ENCODE results near the gene CFAP46. TPM values are rescaled to one million over a fixed set of nuclear protein-coding genes. Genes with fewer than 3 reads are reported as not detected.
"Not testable (repeated sequence)": the region's sequence is repeated elsewhere in the genome, so short reads cannot be mapped to it uniquely, and the experiment has no call there.

CFAP46 gene
- total and polyA plus RNA-seq, 9 of the 15 experiments (the other 6 are each of a cell fraction or from before 2014, with no cell fraction given): not detected

DNA sequence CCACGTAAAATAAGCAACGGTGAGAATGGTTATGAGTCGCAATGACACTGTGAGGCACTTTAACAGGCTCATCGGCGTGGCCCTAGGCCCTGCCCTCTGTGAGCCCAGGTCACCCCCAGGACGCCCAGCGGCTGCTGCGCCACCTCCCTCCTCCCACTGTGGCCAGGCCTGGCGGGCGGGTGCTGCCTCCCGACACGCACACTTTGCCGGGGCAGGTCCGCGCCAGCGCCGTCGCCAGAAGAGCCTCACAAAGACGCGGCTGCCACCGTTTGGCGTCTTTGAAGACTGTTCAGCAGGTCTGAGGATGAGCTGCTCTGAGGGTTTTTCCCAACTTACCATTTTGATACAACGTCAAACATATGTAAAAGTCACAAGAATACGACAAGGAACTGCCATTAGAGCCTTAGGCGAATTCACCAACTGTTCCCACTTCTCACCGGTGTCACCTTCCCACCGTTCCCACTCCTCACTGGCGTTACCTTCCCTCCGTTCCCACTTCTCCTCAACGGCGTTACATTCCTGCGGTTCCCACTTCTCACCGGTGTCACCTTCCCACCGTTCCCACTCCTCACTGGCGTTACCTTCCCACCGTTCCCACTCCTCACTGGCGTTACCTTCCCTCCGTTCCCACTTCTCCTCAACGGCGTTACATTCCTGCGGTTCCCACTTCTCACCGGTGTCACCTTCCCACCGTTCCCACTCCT lies 22.5 kb upstream of the CFAP46 start:
- H3K4me3 ChIP-seq; H3K27ac ChIP-seq (ENCODE audit: extremely low read depth, low read depth, low read length); H3K4me1 ChIP-seq (replicated peaks in 1 of 2; ENCODE audit: control insufficient read depth in 2 of 2, insufficient read depth in 2 of 2, low read length in 2 of 2); intact Hi-C loops (cut with micrococcal nuclease); H3K9me1 ChIP-seq (ENCODE audit: control insufficient read depth, insufficient read depth, low read length); BruUV-seq (replicated peaks); H3K9ac ChIP-seq (ENCODE audit: insufficient read depth in 1 of 2, low read depth in 2 of 2, low read length in 2 of 2); ATAC-seq; H3K79me2 ChIP-seq (ENCODE audit: control insufficient read depth, insufficient read depth, low read length); in situ Hi-C loops (cut with MboI); H3K4me2 ChIP-seq (ENCODE audit: insufficient read depth, low read length); H4K20me1 ChIP-seq (replicated peaks; ENCODE audit: control insufficient read depth, insufficient read depth, low read length); H3K9me3 ChIP-seq (replicated peaks; ENCODE audit: control insufficient read depth, insufficient read depth, low read depth, low read length); CTCF ChIA-PET (ENCODE audit: low intra/inter-chr PET ratio); H2AFZ ChIP-seq (ENCODE audit: low read depth, low read length); POLR2A ChIA-PET; DNase-seq (ENCODE audit: extremely low read depth in 1 of 4, low spot score in 3 of 4); H3K36me3 ChIP-seq (ENCODE audit: control insufficient read depth, insufficient read depth, low read length); FAIRE-seq; TF ChIP-seq ZBTB40 (CRISPR knock-in tag; IDR thresholded peaks at IDR 0.05): not testable (repeated sequence)
- TF ChIP-seq ZBTB40 (IDR thresholded peaks at IDR 0.05): 0 out of 2 replicates have a peak, but pooled peaks have one; percentile 53
- 6% methylated on average over 28 of the region's 43 CpGs for WGBS (ENCODE audit: insufficient coverage, low coverage, missing lambda C conversion rate)
- H3K27me3 ChIP-seq (ENCODE audit: control insufficient read depth in 2 of 2, insufficient read depth in 2 of 2, low read length in 2 of 2): peaks cover 0 to 36% of the 10 kb centered on the region in 2 experiments; a peak in 3 of 5 replicates
